Measurements from ENCODE around the gene HHAT. TPM values are rescaled to one million over a fixed set of nuclear protein-coding genes. Genes with fewer than 3 reads are reported as not detected.

Gene HHAT
- total RNA-seq, 1 donor from 2014 or later = 2.3 TPM

DNA sequence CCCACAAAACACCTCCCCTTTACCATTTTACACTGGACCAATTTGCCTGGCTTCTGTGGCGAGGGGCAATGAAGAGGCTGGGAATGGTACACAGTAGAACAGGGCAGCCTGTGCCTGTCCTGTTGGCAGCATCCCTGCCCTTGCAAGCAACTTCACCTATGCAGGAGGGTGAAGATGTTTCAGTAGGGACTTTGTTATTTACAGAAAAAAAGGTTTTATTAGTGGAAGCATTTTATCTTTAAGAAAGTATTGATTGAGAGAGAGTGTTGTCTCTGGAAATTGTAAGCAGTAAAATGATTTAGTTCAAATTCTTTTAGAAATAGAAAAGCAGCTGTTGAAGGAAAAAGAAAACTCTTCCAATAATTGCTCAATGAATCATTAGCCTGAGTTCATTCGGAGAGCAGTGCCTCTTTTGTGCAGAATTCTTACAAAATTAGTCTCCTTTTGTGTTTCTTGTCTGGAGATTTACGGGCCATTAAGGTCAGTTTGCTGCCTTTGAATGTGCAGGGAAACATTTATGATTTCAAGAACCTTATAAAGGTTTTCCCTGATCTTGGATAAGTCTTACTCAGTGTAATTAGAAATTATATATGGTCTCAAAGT lies 49.1 kb downstream of the HHAT start:
- TF ChIP-seq, protein P1, sequence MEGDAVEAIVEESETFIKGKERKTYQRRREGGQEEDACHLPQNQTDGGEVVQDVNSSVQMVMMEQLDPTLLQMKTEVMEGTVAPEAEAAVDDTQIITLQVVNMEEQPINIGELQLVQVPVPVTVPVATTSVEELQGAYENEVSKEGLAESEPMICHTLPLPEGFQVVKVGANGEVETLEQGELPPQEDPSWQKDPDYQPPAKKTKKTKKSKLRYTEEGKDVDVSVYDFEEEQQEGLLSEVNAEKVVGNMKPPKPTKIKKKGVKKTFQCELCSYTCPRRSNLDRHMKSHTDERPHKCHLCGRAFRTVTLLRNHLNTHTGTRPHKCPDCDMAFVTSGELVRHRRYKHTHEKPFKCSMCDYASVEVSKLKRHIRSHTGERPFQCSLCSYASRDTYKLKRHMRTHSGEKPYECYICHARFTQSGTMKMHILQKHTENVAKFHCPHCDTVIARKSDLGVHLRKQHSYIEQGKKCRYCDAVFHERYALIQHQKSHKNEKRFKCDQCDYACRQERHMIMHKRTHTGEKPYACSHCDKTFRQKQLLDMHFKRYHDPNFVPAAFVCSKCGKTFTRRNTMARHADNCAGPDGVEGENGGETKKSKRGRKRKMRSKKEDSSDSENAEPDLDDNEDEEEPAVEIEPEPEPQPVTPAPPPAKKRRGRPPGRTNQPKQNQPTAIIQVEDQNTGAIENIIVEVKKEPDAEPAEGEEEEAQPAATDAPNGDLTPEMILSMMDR (IDR thresholded peaks at IDR 0.05; ENCODE audit: partially characterized antibody, unreplicated experiment) = no peak
- Mint-ChIP-seq H3K4me1 (ENCODE audit: low read depth, unreplicated experiment) (peaks cover 2% of the 10 kb centered on the region), H3K36me3 (ENCODE audit: unreplicated experiment) (no peaks in the 10 kb centered on the region), H3K9me3 (ENCODE audit: unreplicated experiment) (no peaks in the 10 kb centered on the region), H3K27me3 (ENCODE audit: unreplicated experiment) (peaks cover 2% of the 10 kb centered on the region), H3K4me3 (ENCODE audit: unreplicated experiment) (no peak overlapping the region), H3K27ac (ENCODE audit: unreplicated experiment) (no peak overlapping the region)
- DNase-seq = no peak

DNA sequence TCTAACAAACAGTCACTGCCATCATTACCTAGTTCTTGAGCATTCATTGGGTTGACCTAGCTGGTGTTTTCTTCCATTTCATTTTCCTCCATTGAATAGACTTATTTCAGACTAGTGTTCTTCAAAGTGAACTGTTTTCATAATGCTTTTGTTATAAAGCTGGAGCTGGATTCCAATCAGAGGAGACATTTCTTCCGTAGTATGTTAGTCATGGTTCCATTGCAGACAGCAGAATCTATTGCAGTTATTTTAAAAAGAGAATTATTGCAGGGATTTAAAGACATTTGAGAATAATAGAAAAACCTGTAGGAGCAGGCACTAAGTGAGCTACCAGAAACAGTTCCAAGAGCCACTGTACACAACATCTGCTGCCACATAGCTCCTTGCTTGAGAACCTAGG lies 50.0 kb downstream of the HHAT start:
- no peak overlapping the region for H3K27ac Mint-ChIP-seq (ENCODE audit: unreplicated experiment)
- peaks cover 2% of the 10 kb centered on the region for H3K27me3 Mint-ChIP-seq (ENCODE audit: unreplicated experiment)

DNA sequence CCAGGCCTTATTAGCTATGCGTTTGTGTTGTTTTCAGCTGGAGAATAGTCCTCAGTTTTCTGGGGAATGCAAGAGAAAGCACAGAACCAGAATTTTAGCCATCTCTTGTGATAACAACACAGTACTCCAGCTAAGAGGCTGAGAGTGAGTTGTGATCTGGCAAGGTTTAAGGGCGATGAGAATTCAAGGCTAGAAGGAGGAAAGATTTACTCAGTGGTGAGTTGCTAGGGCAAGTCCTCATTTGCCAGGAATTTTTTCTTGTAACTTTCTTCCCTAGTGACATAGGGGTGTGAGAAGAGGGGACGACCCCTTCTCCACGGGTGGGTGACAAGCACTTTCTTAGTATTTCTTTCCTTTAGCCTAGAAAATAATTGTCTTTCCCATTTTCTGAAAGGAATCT lies 53.2 kb downstream of the HHAT start:
- Mint-ChIP-seq H3K9me3 (ENCODE audit: unreplicated experiment) (no peaks in the 10 kb centered on the region), H3K27ac (ENCODE audit: unreplicated experiment) (no peak overlapping the region), H3K27me3 (ENCODE audit: unreplicated experiment) (peaks cover 2% of the 10 kb centered on the region), H3K36me3 (ENCODE audit: unreplicated experiment) (no peaks in the 10 kb centered on the region), H3K4me3 (ENCODE audit: unreplicated experiment) (no peak overlapping the region), H3K4me1 (ENCODE audit: low read depth, unreplicated experiment) (no peaks in the 10 kb centered on the region)
- TF ChIP-seq, protein P1 (IDR thresholded peaks at IDR 0.05; ENCODE audit: partially characterized antibody, unreplicated experiment) = no peak
- DNase-seq = no peak

More for the DNA sequence above, 50.0 kb downstream of the HHAT start:
- TF ChIP-seq, protein P1 (IDR thresholded peaks at IDR 0.05; ENCODE audit: partially characterized antibody, unreplicated experiment) = no peak
- Mint-ChIP-seq H3K4me3 (ENCODE audit: unreplicated experiment) (no peak overlapping the region), H3K9me3 (ENCODE audit: unreplicated experiment) (no peaks in the 10 kb centered on the region), H3K4me1 (ENCODE audit: low read depth, unreplicated experiment) (no peaks in the 10 kb centered on the region), H3K36me3 (ENCODE audit: unreplicated experiment) (no peaks in the 10 kb centered on the region)
- no peak for DNase-seq

DNA sequence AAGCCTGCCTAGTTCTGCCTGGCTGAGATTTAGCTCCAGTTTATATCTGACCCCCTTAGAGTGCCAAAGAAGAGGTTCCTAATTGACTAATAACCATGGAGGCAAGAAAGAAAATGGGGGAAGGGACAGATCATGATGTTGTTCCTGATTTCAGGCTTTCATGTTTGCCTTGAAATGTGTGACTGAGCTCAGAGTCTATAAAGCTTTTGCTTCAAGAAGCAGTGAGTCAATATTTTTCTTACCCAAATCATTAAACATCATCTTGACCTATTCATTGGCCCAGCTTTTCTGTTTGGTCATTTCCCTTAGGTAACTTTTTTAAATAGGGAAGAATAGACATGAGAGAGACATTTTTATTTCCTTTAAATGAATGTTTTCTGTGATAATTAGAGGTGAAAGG lies 55.9 kb downstream of the HHAT start:
- Mint-ChIP-seq H3K4me1 (ENCODE audit: low read depth, unreplicated experiment) (no peaks in the 10 kb centered on the region), H3K36me3 (ENCODE audit: unreplicated experiment) (no peaks in the 10 kb centered on the region), H3K9me3 (ENCODE audit: unreplicated experiment) (no peaks in the 10 kb centered on the region), H3K27me3 (ENCODE audit: unreplicated experiment) (peaks cover 2% of the 10 kb centered on the region), H3K4me3 (ENCODE audit: unreplicated experiment) (no peak overlapping the region), H3K27ac (ENCODE audit: unreplicated experiment) (no peak overlapping the region)
- TF ChIP-seq, protein P1 (IDR thresholded peaks at IDR 0.05; ENCODE audit: partially characterized antibody, unreplicated experiment) = no peak
- no peak for DNase-seq

DNA sequence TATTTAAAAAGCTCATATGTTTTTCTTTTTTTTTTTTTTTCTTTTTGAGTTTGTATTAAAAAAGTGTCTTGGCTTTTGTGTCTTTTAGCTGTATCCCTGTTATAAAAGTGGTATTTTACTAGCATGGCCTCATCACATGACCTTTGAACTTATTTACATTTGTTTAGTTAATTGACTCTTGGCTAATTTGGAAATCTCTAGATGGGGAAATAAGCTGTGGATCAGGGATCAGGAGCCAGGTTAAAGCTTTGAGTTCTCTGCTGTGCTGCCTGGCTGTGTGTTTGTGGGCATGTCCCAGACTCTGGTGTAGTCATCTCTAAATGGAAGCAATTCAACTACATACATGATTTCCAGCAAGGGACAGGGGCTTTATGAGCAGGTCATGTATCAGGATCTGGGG lies 56.5 kb downstream of the HHAT start:
- no peak overlapping the region for H3K4me3 Mint-ChIP-seq (ENCODE audit: unreplicated experiment)
- H3K9me3 Mint-ChIP-seq (ENCODE audit: unreplicated experiment) = no peaks in the 10 kb centered on the region
- H3K27me3 Mint-ChIP-seq (ENCODE audit: unreplicated experiment) = no peaks in the 10 kb centered on the region
- H3K27ac Mint-ChIP-seq (ENCODE audit: unreplicated experiment) = no peak overlapping the region
- H3K36me3 Mint-ChIP-seq (ENCODE audit: unreplicated experiment) = no peaks in the 10 kb centered on the region
- no peak for DNase-seq
- TF ChIP-seq, protein P1 (IDR thresholded peaks at IDR 0.05; ENCODE audit: partially characterized antibody, unreplicated experiment) = no peak
- no peaks in the 10 kb centered on the region for H3K4me1 Mint-ChIP-seq (ENCODE audit: low read depth, unreplicated experiment)
